HFFc6 (cell line): ENCODE results near the gene ADAMTSL2. TPM values are rescaled to one million over a fixed set of nuclear protein-coding genes. Genes with fewer than 3 reads are reported as not detected.

Experiments used
- DNase-seq: peaks from one replicate; pipeline ENCODE4 v3.0.0-alpha.2; 2018
- H3K27ac Mint-ChIP-seq: 2 replicates; pipeline ENCODE4 v1.8.0; 2020; ENCODE audit warnings: mild to moderate bottlenecking, mixed read lengths
- H3K27me3 Mint-ChIP-seq: 2 replicates; pipeline ENCODE4 v1.8.0; 2021; ENCODE audit warnings: mild to moderate bottlenecking, moderate library complexity, mixed read lengths; ENCODE audit not compliant: insufficient read depth
- H3K36me3 Mint-ChIP-seq: 2 replicates; pipeline ENCODE4 v1.8.0; 2021; ENCODE audit warnings: low read depth, mixed read lengths
- H3K4me1 Mint-ChIP-seq: 2 replicates; pipeline ENCODE4 v1.8.0; 2020; ENCODE audit warnings: low read depth, mixed read lengths
- H3K4me3 Mint-ChIP-seq: 2 replicates; pipeline ENCODE4 v1.8.0; 2020; ENCODE audit warnings: mild to moderate bottlenecking, moderate library complexity, mixed read lengths
- H3K9me3 Mint-ChIP-seq: 2 replicates; pipeline ENCODE4 v1.8.0; 2020; ENCODE audit warnings: mild to moderate bottlenecking, mixed read lengths
- total RNA-seq, 6 experiments: library from RNA; stranded (reverse); fragmentation: NEBNext Ultra II Directional; extraction: Animal tissue kit (Norgen Biotek cat#: 25700); gene quantifications; 2 replicates in 1 of 6; 3 replicates in 5 of 6; pipeline ENCODE4 v1.2.3, GENCODE V29; 2021
- TF ChIP-seq, protein P1 (sequence below): fragments of 200-600 bp; sonication (generic); IDR thresholded peaks from 2 replicates; pipeline ENCODE4 v1.5.0; 2021; ENCODE audit warnings: antibody characterized with exemption, mild to moderate bottlenecking

The ADAMTSL2 gene
- total RNA-seq, 6 experiments from 2014 or later: 0.05 to 0.07 (median 0.06) TPM; not detected in 3

DNA sequence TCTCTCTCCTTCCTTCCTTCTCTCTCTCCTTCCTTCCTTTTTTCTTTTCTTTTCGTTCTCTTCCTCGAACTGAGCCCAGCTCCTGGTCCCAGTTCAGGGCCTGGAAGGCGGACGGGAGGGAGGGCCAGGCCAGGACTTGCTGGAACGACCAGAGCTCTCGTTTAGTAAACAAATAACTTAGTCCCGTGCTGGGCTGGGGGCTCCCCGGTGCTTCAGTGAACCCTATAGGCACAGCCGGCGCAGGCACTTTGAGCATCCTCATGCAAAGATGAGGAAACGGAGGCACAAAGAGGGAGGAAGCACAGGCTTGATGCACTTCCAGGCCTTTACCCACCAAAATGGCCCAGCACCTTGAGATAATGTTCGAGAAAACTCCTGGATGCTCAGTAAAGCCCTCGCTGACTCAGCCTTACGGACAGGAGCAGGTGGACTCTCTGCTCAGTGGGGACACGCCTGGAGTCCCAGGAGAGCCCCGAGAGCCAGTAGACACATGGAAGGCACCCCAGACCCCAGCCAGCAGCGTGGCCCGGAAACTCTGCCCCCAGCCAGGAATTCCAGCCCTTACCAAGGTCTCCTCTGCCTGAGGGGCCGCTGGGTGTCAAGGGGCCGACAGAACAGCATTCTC, 55.8 kb downstream of the ADAMTSL2 start:
- Mint-ChIP-seq H3K27ac (no peak overlapping the region), H3K27me3 (peaks cover 19% of the 10 kb centered on the region), H3K9me3 (peaks cover 5% of the 10 kb centered on the region), H3K4me1 (no peaks in the 10 kb centered on the region), H3K36me3 (no peaks in the 10 kb centered on the region; the same call in 1 of the 2 replicates), H3K4me3 (no peak overlapping the region)
- DNase-seq: no peak
- TF ChIP-seq, protein P1, sequence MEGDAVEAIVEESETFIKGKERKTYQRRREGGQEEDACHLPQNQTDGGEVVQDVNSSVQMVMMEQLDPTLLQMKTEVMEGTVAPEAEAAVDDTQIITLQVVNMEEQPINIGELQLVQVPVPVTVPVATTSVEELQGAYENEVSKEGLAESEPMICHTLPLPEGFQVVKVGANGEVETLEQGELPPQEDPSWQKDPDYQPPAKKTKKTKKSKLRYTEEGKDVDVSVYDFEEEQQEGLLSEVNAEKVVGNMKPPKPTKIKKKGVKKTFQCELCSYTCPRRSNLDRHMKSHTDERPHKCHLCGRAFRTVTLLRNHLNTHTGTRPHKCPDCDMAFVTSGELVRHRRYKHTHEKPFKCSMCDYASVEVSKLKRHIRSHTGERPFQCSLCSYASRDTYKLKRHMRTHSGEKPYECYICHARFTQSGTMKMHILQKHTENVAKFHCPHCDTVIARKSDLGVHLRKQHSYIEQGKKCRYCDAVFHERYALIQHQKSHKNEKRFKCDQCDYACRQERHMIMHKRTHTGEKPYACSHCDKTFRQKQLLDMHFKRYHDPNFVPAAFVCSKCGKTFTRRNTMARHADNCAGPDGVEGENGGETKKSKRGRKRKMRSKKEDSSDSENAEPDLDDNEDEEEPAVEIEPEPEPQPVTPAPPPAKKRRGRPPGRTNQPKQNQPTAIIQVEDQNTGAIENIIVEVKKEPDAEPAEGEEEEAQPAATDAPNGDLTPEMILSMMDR: no peak

DNA sequence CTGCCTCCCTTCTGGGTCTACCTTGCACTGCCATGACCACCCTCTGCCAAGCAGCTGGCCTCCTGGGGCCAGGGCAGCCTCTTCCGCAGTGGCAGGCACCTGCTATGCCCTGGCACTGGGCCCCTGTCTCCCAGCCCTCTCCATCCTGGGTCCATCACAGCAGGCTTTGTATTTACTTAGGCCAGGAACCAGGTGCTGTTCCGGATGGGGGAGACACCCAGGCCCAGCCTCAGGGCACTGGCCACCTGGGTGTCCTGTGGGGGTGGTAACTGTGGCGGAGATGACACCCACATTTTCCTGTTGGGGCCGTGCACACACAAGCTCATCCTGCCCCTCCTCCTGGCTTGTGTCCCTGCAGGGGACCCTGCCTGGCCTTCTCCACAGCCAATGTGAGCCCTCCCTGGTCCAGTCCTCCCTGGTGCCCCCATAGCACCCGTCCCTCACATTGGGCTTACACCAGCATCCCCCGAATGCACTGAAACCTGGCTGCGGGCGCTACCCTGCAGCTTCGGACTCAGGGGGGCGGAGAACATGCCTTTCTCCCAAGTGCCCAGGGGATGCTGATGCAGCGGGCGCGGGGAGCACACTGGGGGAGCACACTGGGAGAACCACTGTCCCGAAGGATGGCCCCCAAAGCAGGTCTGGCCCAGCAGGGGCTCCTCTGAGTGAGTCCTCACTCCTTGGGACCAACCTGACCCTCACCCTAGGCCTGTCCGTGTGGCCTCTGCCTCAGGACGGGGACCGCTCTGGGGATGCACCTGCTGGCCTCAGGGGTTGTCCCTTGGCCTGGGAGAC, 56.8 kb downstream of the ADAMTSL2 start:
- Mint-ChIP-seq H3K9me3 (peaks cover 7% of the 10 kb centered on the region), H3K27ac (no peak overlapping the region), H3K4me1 (no peaks in the 10 kb centered on the region), H3K4me3 (no peak overlapping the region), H3K36me3 (no peaks in the 10 kb centered on the region; the same call in 1 of the 2 replicates), H3K27me3 (peaks cover 19% of the 10 kb centered on the region)
- TF ChIP-seq, protein P1: no peak
- DNase-seq: no peak

DNA sequence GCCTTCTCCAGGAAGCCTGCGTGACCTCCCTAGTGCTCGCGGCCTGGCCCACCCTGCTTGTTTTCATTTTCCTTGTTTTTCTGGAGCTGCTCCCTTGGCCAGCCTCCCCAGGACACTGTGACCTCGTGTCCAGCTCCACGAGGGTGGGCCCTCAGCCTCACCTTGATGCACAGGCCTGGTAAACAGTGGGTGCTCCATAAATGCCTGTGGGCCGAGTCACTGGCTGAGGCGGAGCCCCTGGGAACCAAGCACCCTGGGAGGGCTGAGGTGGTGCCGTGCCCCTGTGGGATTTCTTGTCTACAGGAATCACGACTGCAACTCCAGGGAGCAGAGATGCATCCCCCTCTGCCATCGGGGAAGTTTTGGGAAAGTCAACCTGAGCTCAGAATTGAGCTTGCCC, 57.5 kb downstream of the ADAMTSL2 start:
- DNase-seq: no peak
- TF ChIP-seq, protein P1: no peak
- Mint-ChIP-seq H3K36me3 (peaks cover 3% of the 10 kb centered on the region), H3K9me3 (peaks cover 14% of the 10 kb centered on the region), H3K4me1 (no peaks in the 10 kb centered on the region), H3K27me3 (peaks cover 17% of the 10 kb centered on the region), H3K4me3 (no peak overlapping the region), H3K27ac (no peak overlapping the region)

DNA sequence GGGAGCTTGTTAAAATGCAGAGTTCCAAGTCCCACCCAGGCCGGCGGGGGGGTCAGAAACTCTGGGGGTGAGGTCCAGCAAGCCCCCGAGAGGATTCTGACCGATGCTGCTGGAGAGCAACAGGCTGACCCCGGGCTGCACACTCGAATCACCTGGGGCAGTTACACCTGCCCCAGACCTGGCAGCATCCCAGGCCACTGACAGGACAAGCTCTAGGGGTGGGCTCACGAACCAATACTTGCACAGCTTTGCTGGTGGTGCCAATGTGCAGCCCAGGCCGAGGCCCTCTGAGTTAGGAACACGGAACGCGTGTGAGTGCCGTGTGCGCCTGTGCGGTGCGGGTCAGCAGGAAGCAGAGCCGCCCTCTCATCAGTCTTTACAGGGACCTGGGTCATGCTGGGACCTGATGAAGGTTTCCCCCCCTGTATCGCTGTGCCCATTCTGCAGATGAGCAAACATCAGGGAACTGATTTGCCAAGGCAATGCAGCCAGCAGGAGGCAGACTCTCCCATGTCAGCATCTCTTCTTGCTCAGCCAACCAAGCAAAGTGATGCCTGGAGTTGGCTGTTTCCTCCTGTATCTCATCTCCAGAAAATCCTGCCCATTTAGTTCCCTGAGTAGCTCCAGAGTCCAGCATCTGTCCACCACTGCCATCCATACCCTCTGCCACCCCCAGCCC, 58.4 kb downstream of the ADAMTSL2 start:
- no peaks in the 10 kb centered on the region for H3K4me1 Mint-ChIP-seq
- peaks cover 12% of the 10 kb centered on the region for H3K36me3 Mint-ChIP-seq
- DNase-seq: no peak
- H3K9me3 Mint-ChIP-seq: peaks cover 23% of the 10 kb centered on the region
- TF ChIP-seq, protein P1: peak; percentile 56
- H3K27me3 Mint-ChIP-seq: peaks cover 15% of the 10 kb centered on the region
- H3K4me3 Mint-ChIP-seq: no peak overlapping the region
- no peak overlapping the region for H3K27ac Mint-ChIP-seq

DNA sequence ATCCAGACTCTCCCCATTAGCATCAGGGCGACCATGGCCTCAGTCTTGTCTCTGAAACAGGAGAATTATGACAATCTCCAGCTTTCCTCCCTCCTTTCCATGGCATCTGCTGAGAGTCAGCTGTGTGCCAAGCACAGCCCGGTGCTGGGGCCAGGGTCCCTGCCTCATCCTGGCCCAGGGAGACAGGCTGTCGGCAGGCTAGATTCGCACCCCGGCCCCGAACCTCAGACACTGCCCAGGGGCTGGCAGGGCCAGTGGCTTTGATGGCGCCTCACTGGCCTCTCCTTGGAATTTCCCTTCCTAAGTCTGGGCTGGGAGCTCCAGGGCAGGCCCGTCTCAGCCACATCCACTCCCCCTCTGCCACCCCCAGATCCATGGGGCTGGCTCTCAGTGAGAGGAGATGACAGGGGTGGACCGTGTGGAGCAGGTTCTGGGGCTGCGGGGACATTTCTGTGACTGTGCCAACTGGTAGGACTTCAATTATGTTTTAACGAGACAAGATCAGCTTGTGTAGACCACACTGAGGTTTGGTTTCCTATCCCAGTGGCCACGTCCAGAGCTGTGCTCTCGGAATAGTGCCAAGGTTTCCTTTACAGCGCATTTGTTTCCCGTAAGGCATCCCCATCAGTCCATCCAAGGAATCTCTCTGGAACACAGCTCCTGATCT, 59.2 kb downstream of the ADAMTSL2 start:
- DNase-seq: no peak
- no peaks in the 10 kb centered on the region for H3K4me1 Mint-ChIP-seq
- peaks cover 22% of the 10 kb centered on the region for H3K9me3 Mint-ChIP-seq
- TF ChIP-seq, protein P1: no peak
- peaks cover 16% of the 10 kb centered on the region for H3K27me3 Mint-ChIP-seq
- H3K27ac Mint-ChIP-seq: no peak overlapping the region
- no peak overlapping the region for H3K4me3 Mint-ChIP-seq
- peaks cover 15% of the 10 kb centered on the region for H3K36me3 Mint-ChIP-seq
